Activated CD4-positive, alpha-beta memory T cell treated with anti-CD3 and anti-CD28 coated beads for 36 hours (primary cell): ENCODE results near the gene LRRC3. TPM values are rescaled to one million over a fixed set of nuclear protein-coding genes. Genes with fewer than 3 reads are reported as not detected.

Experiments
- CTCF ChIA-PET: fragments of 350-600 bp; sonication (Branson Sonifier 250); formaldehyde crosslinking; loops from one replicate; lab custom pipeline; 2021; ENCODE audit warnings: antibody characterized with exemption, inconsistent platforms; lab: Charles Lee
- POLR2A ChIA-PET: fragments of 350-600 bp; sonication (Branson Sonifier 250); formaldehyde crosslinking; loops from one replicate; lab custom pipeline; 2021; ENCODE audit warnings: antibody characterized with exemption; lab: Charles Lee
- DNase-seq: peaks from one replicate; pipeline ENCODE4 v3.0.0-alpha.2; 2020
- H3K27ac Mint-ChIP-seq: one replicate; pipeline ENCODE4 v1.8.0; 2021; ENCODE audit warnings: mixed read lengths
- H3K27me3 Mint-ChIP-seq: one replicate; pipeline ENCODE4 v1.8.0; 2021; ENCODE audit warnings: mixed read lengths
- H3K36me3 Mint-ChIP-seq: one replicate; pipeline ENCODE4 v1.8.0; 2021; ENCODE audit warnings: mixed read lengths
- H3K4me1 Mint-ChIP-seq: one replicate; pipeline ENCODE4 v1.8.0; 2021; ENCODE audit warnings: low read depth, mixed read lengths
- H3K4me3 Mint-ChIP-seq: one replicate; pipeline ENCODE4 v1.8.0; 2021; ENCODE audit warnings: mild to moderate bottlenecking, mixed read lengths
- H3K9me3 Mint-ChIP-seq: one replicate; pipeline ENCODE4 v1.8.0; 2021; ENCODE audit warnings: mixed read lengths
- intact Hi-C: fragments of 100-400 bp; cut with micrococcal nuclease; formaldehyde crosslinking; loops from one replicate; pipeline ENCODE4 v1.15.1; 2023
- total RNA-seq, 2 experiments: library from RNA; stranded (reverse); gene quantifications; one replicate each; pipeline ENCODE4 v1.2.3, GENCODE V29; 2021

Gene LRRC3
- total RNA-seq, 2 experiments from 2014 or later: 2.6 to 2.8 TPM

GRCh38 chr21:44426663-44427191 is 28.6 kb upstream of the LRRC3 start:
- Mint-ChIP-seq H3K36me3 (peaks cover under 1% of the 10 kb centered on the region), H3K27ac (no peak overlapping the region), H3K9me3 (peaks cover 16% of the 10 kb centered on the region), H3K4me1 (no peaks in the 10 kb centered on the region), H3K27me3 (no peaks in the 10 kb centered on the region), H3K4me3 (no peak overlapping the region)
- ChIA-PET POLR2A (no interaction called here), CTCF (no interaction called here)
- intact Hi-C loops: no loop called here
- no peak for DNase-seq

- CTCF ChIA-PET: no interaction called here
- POLR2A ChIA-PET: no interaction called here
- intact Hi-C loops: loop anchor here (2.0 kb wide), 1 partner anchor 27 kb away; the partner anchor contains the start of gene LRRC3
Observed at GRCh38 chr21:44427241-44428120, 27.8 kb upstream of the LRRC3 start.

GRCh38 chr21:44428281-44428960 is 26.9 kb upstream of the LRRC3 start:
- peak; percentile 63 for DNase-seq
- intact Hi-C loops: loop anchor here (2.0 kb wide), 1 partner anchor 26 kb away; the partner anchor contains the start of gene LRRC3
- POLR2A ChIA-PET: no interaction called here
- peaks cover 2% of the 10 kb centered on the region for H3K36me3 Mint-ChIP-seq
- H3K4me1 Mint-ChIP-seq: no peaks in the 10 kb centered on the region
- H3K27me3 Mint-ChIP-seq: no peaks in the 10 kb centered on the region
- no peak overlapping the region for H3K4me3 Mint-ChIP-seq
- CTCF ChIA-PET: no interaction called here
- H3K9me3 Mint-ChIP-seq: peaks cover 20% of the 10 kb centered on the region
- no peak overlapping the region for H3K27ac Mint-ChIP-seq

More at GRCh38 chr21:44427241-44428120, 27.8 kb upstream of the LRRC3 start:
- H3K4me1 Mint-ChIP-seq: no peaks in the 10 kb centered on the region
- no peak overlapping the region for H3K27ac Mint-ChIP-seq
- H3K36me3 Mint-ChIP-seq: peaks cover 2% of the 10 kb centered on the region
- no peaks in the 10 kb centered on the region for H3K27me3 Mint-ChIP-seq
- H3K9me3 Mint-ChIP-seq: peaks cover 20% of the 10 kb centered on the region
- no peak for DNase-seq
- no peak overlapping the region for H3K4me3 Mint-ChIP-seq

GRCh38 chr21:44429894-44430293 is 25.4 kb upstream of the LRRC3 start:
- Mint-ChIP-seq H3K9me3 (peaks cover 20% of the 10 kb centered on the region), H3K36me3 (peaks cover 2% of the 10 kb centered on the region), H3K27ac (no peak overlapping the region), H3K27me3 (no peaks in the 10 kb centered on the region), H3K4me3 (no peak overlapping the region), H3K4me1 (no peaks in the 10 kb centered on the region)
- DNase-seq: no peak
- POLR2A ChIA-PET: no interaction called here
- CTCF ChIA-PET: interaction anchor here (0.9 to 1.8 kb wide), 3 partner anchors 50 to 81 kb away, joined by 3 to 6 read pairs (median 3); no protein-coding TSS in a partner anchor
- intact Hi-C loops: loop anchor here (2.0 kb wide), 1 partner anchor 25 kb away; the partner anchor contains the start of gene LRRC3

GRCh38 chr21:44431300-44431699 is 24.0 kb upstream of the LRRC3 start:
- Mint-ChIP-seq H3K27me3 (no peaks in the 10 kb centered on the region), H3K27ac (no peak overlapping the region), H3K4me3 (no peak overlapping the region), H3K4me1 (no peaks in the 10 kb centered on the region), H3K36me3 (peaks cover 2% of the 10 kb centered on the region), H3K9me3 (peaks cover 20% of the 10 kb centered on the region)
- ChIA-PET CTCF (interaction anchor here (1.0 to 1.8 kb wide), 2 partner anchors 49 to 50 kb away, joined by 3 to 6 read pairs; no protein-coding TSS in a partner anchor), POLR2A (no interaction called here)
- no peak for DNase-seq
- intact Hi-C loops: no loop called here

- H3K36me3 Mint-ChIP-seq: peaks cover 2% of the 10 kb centered on the region
- intact Hi-C loops: no loop called here
- no peak overlapping the region for H3K4me3 Mint-ChIP-seq
- ChIA-PET POLR2A (no interaction called here), CTCF (interaction anchor here (0.6 kb wide), 1 partner anchor 9 kb away, joined by 3 read pairs; no protein-coding TSS in a partner anchor)
- H3K27ac Mint-ChIP-seq: no peak overlapping the region
- H3K27me3 Mint-ChIP-seq: no peaks in the 10 kb centered on the region
- no peaks in the 10 kb centered on the region for H3K4me1 Mint-ChIP-seq
- H3K9me3 Mint-ChIP-seq: peaks cover 20% of the 10 kb centered on the region
- no peak for DNase-seq
Observed at GRCh38 chr21:44432841-44433790, 22.2 kb upstream of the LRRC3 start.

GRCh38 chr21:44433791-44434567 is 21.3 kb upstream of the LRRC3 start:
- Mint-ChIP-seq H3K4me3 (no peak overlapping the region), H3K27ac (no peak overlapping the region), H3K4me1 (no peaks in the 10 kb centered on the region), H3K9me3 (peaks cover 18% of the 10 kb centered on the region), H3K27me3 (no peaks in the 10 kb centered on the region), H3K36me3 (peaks cover 2% of the 10 kb centered on the region)
- intact Hi-C loops: no loop called here
- ChIA-PET CTCF (no interaction called here), POLR2A (no interaction called here)
- no peak for DNase-seq

- no peaks in the 10 kb centered on the region for H3K4me1 Mint-ChIP-seq
- peaks cover 2% of the 10 kb centered on the region for H3K36me3 Mint-ChIP-seq
- CTCF ChIA-PET: no interaction called here
- H3K9me3 Mint-ChIP-seq: peaks cover 18% of the 10 kb centered on the region
- H3K4me3 Mint-ChIP-seq: no peak overlapping the region
- intact Hi-C loops: no loop called here
- no peaks in the 10 kb centered on the region for H3K27me3 Mint-ChIP-seq
- POLR2A ChIA-PET: no interaction called here
- no peak for DNase-seq
- no peak overlapping the region for H3K27ac Mint-ChIP-seq
Observed at GRCh38 chr21:44434568-44434925, 20.8 kb upstream of the LRRC3 start.

GRCh38 chr21:44434936-44435635 is 20.2 kb upstream of the LRRC3 start:
- intact Hi-C loops: no loop called here
- POLR2A ChIA-PET: no interaction called here
- Mint-ChIP-seq H3K36me3 (peaks cover 2% of the 10 kb centered on the region), H3K4me1 (no peaks in the 10 kb centered on the region), H3K27ac (no peak overlapping the region), H3K4me3 (no peak overlapping the region), H3K27me3 (no peaks in the 10 kb centered on the region), H3K9me3 (peaks cover 12% of the 10 kb centered on the region)
- no peak for DNase-seq
- CTCF ChIA-PET: no interaction called here

- CTCF ChIA-PET: no interaction called here
- peaks cover 2% of the 10 kb centered on the region for H3K36me3 Mint-ChIP-seq
- H3K27me3 Mint-ChIP-seq: no peaks in the 10 kb centered on the region
- POLR2A ChIA-PET: no interaction called here
- intact Hi-C loops: no loop called here
- no peaks in the 10 kb centered on the region for H3K4me1 Mint-ChIP-seq
- H3K9me3 Mint-ChIP-seq: peaks cover 8% of the 10 kb centered on the region
- no peak overlapping the region for H3K4me3 Mint-ChIP-seq
- no peak overlapping the region for H3K27ac Mint-ChIP-seq
- DNase-seq: no peak
Observed at GRCh38 chr21:44436111-44436611, 19.1 kb upstream of the LRRC3 start.
